Adrenal gland (tissue), 12 donors: ENCODE measurements around the gene TMTC4. TPM values are rescaled to one million over a fixed set of nuclear protein-coding genes. Genes with fewer than 3 reads are reported as not detected.
"Not testable (repeated sequence)": the region's sequence is repeated elsewhere in the genome, so short reads cannot be mapped to it uniquely, and the experiment has no call there.

Source experiments
- DNase-seq, 7 donors: peaks; one replicate each; pipeline ENCODE4 v3.0.0-alpha.2; 2019 to 2020
- H3K27ac ChIP-seq, 5 donors: fragments of 200-600 bp; sonication (generic) in 4 of 5; 1 replicate in 3 of 5; 2 replicates in 2 of 5; pipeline versions ENCODE4 v1.5.1 to v1.8.0; 2016 to 2020; ENCODE audit warnings: mild to moderate bottlenecking in 1 of 5
- H3K27me3 ChIP-seq: fragments of 200-600 bp; 2 replicates; pipeline ENCODE4 v1.8.0; 2021
- H3K36me3 ChIP-seq, 2 donors: fragments of 200-600 bp; replicated peaks in 1 of 2; 1 replicate in 1 of 2; 2 replicates in 1 of 2; pipeline versions ENCODE4 v1.5.1 to v1.8.0; 2018 to 2022
- H3K4me1 ChIP-seq, 2 donors: fragments of 200-600 bp; replicated peaks in 1 of 2; 1 replicate in 1 of 2; 2 replicates in 1 of 2; pipeline versions ENCODE4 v1.5.1 to v1.8.0; 2018 to 2021
- H3K4me3 ChIP-seq, 4 donors: fragments of 200-600 bp; sonication (generic) in 3 of 4; one replicate each; pipeline ENCODE4 v1.5.1; 2016 to 2018
- H3K9me3 ChIP-seq, 3 donors: fragments of 200-600 bp; sonication (generic) in 1 of 3; replicated peaks in 1 of 3; 1 replicate in 2 of 3; 2 replicates in 1 of 3; pipeline versions ENCODE4 v1.5.1 to v1.8.0; 2016 to 2021
- CTCF ChIP-seq, 6 experiments: fragments of 450-650 bp in 4 of 6; fragments of 200-600 bp in 2 of 6; sonication (generic) in 1 of 6; IDR thresholded peaks; 1 replicate in 5 of 6; 2 replicates in 1 of 6; pipeline versions ENCODE4 v1.5.1 to v1.8.0; 2016 to 2021; ENCODE audit warnings: antibody characterized with exemption in 6 of 6, mild to moderate bottlenecking in 2 of 6, moderate library complexity in 1 of 6
- POLR2A ChIP-seq, 2 donors: fragments of 450-650 bp; IDR thresholded peaks; one replicate each; pipeline ENCODE4 v1.6.1; 2017; ENCODE audit warnings: antibody characterized with exemption in 2 of 2, mild to moderate bottlenecking in 2 of 2, moderate library complexity in 1 of 2
- WGBS, 4 donors: extraction: QIAGEN DNeasy Blood & Tissue Kit in 2 of 4; methylation state at CpG; one replicate each; pipeline versions ENCODE4 v1.1.5 to v1.1.7; 2013 to 2017; 5-methylcytosine and 5-hydroxymethylcytosine counted together
- intact Hi-C, 2 donors: fragments of 100-400 bp; cut with DNase I; formaldehyde crosslinking; loops; one replicate each; pipeline versions ENCODE4 v1.14.1 to v1.15.0; 2022 to 2023
- polyA plus RNA-seq, 3 donors: library from polyadenylated mRNA; stranded (reverse); fragments of 200-250 nt in 2 of 3; fragments of 350-450 nt in 1 of 3; fragmentation: Illumina TruSeq in 1 of 3; extraction: RNeasy Lipid Tissue Mini Kit (QIAGEN cat#74804) in 1 of 3; gene quantifications; one replicate each; pipeline ENCODE4 v1.2.3, GENCODE V29; 2013 to 2014
- total RNA-seq, 9 donors: library from RNA; depleted of rRNA in 4 of 9; stranded (reverse); fragments of >200 nt in 4 of 9; fragments of 120-200 nt in 1 of 9; fragmentation: NEBNext Ultra II Directional in 1 of 9; extraction: Animal tissue kit (Norgen Biotek cat#: 25700) in 1 of 9; gene quantifications; one replicate each; pipeline versions ENCODE4 v1.1.0 to v1.2.4, GENCODE V29; 2013 to 2023
- donor health status: healthy with polysubstance abuse.
- donor health status: Bipolar disorder and iron deficiency.
- donor health status: DM: yes; HTN: yes; CAD: no.
- donor health status: DM: no; HTN: no; CAD: no.
- donor health status: DM: no; HTN: no; CAD: no.
- donor health status: DM: yes; HTN: yes; CAD: no.

Gene TMTC4
- total and polyA plus RNA-seq, 12 donors: 3.9 to 14.7 (median 9.4) TPM

- no peaks in the 10 kb centered on the region for H3K4me1 ChIP-seq
- DNase-seq: no peak
- no peak overlapping the region for H3K27ac ChIP-seq
- TF ChIP-seq POLR2A (IDR thresholded peaks at IDR 0.05) (no peak), CTCF (IDR thresholded peaks at IDR 0.05) (no peak)
- H3K27me3 ChIP-seq: no peaks in the 10 kb centered on the region
- no peak overlapping the region for H3K4me3 ChIP-seq
- no peaks in the 10 kb centered on the region for H3K9me3 ChIP-seq
- intact Hi-C loops: loop anchor here in 1 of 2 donors (10.0 kb wide), 1 partner anchor 389 kb away; no protein-coding TSS in a partner anchor
- WGBS, 4 donors: 90 to 98% (median 93%) methylated on average over 7 of the region's 7 CpGs
- no peaks in the 10 kb centered on the region for H3K36me3 ChIP-seq
Measured at GRCh38 chr13:100715604-100716003, 41.0 kb upstream of the TMTC4 start.

- intact Hi-C loops: loop anchor here in 1 of 2 donors (10.0 kb wide), 1 partner anchor 390 kb away; no protein-coding TSS in a partner anchor
- TF ChIP-seq CTCF (IDR thresholded peaks at IDR 0.05): no peak
- TF ChIP-seq POLR2A (IDR thresholded peaks at IDR 0.05): no peak
- no peak overlapping the region for H3K4me3 ChIP-seq
Measured at GRCh38 chr13:100714478-100714877, 39.9 kb upstream of the TMTC4 start.

GRCh38 chr13:100710176-100710575, 35.6 kb upstream of the TMTC4 start:
- 92 to 97% (median 94%) methylated on average over 5 of the region's 5 CpGs for WGBS, 4 donors
- H3K4me3 ChIP-seq: no peak overlapping the region
- no peaks in the 10 kb centered on the region for H3K27me3 ChIP-seq
- intact Hi-C loops: loop anchor here in 1 of 2 donors (10.0 kb wide), 1 partner anchor 395 kb away; no protein-coding TSS in a partner anchor
- no peaks in the 10 kb centered on the region for H3K9me3 ChIP-seq
- TF ChIP-seq CTCF (IDR thresholded peaks at IDR 0.05) (no peak), POLR2A (IDR thresholded peaks at IDR 0.05) (no peak)
- H3K36me3 ChIP-seq: no peaks in the 10 kb centered on the region
- no peaks in the 10 kb centered on the region for H3K4me1 ChIP-seq
- no peak for DNase-seq
- H3K27ac ChIP-seq: no peak overlapping the region

More at GRCh38 chr13:100714478-100714877, 39.9 kb upstream of the TMTC4 start:
- no peak for DNase-seq
- Histone ChIP-seq H3K4me1 (no peaks in the 10 kb centered on the region), H3K27ac (no peak overlapping the region), H3K9me3 (no peaks in the 10 kb centered on the region), H3K36me3 (no peaks in the 10 kb centered on the region), H3K27me3 (no peaks in the 10 kb centered on the region)
- WGBS, 4 donors: 50 to 74% (median 65%) methylated on average over 2 of the region's 2 CpGs

DNA sequence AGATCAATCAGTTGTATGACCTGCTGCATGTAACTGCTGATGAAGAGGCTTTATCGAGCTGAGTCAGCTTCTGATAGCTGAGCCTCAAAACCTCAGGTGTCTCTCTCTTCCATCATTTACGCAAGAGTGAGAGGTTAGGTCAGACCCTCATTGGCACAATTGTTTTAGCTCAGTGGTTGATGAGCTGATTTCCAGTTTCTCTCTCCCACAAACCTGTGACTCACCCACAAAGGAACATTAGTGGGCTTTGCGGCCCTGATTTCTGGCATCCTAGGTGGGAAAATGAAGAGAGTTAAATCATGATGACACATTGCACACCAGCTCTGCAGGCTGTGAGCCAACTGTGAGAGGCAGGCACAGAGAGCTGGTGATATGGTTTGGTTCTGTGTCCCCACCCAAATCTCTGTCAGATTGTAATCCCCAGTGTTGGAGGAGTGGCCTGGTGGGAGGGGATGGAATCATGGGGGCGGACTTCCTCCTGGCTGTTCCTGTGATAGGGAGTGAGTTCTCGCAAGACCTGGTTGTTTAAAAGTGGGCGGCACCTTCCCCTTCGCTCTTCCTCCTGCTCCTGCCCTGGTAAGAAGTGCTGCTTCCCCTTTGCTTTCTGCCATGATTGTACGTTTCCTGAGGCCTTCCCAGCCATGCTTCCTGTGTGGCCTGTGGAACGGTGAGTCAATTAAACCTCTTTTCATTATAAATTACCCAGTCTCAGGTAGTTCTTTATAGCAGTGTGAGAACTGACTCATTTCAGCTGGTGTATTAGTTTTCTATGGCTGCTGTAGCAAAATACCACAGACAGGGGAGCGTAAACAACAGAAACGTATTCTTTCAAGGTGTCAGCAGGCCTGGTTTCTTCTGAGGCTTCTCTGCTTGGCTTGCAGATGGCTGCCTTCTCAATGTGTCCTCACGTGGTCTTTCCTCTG, 33.5 kb upstream of the TMTC4 start:
- H3K4me3 ChIP-seq: no peak overlapping the region
- DNase-seq: no peak
- no peaks in the 10 kb centered on the region for H3K9me3 ChIP-seq
- intact Hi-C loops: no loop called here
- H3K4me1 ChIP-seq: no peaks in the 10 kb centered on the region
- no peaks in the 10 kb centered on the region for H3K27me3 ChIP-seq
- WGBS, 4 donors: 75 to 88% (median 83%) methylated on average over 12 of the region's 12 CpGs
- H3K27ac ChIP-seq: no peak overlapping the region
- TF ChIP-seq CTCF (IDR thresholded peaks at IDR 0.05) (no peak), POLR2A (IDR thresholded peaks at IDR 0.05) (no peak)
- H3K36me3 ChIP-seq: no peaks in the 10 kb centered on the region

- DNase-seq, H3K9me3 ChIP-seq, intact Hi-C loops: not testable (repeated sequence)
Measured at GRCh38 chr13:100698331-100698730, 23.7 kb upstream of the TMTC4 start.

More at GRCh38 chr13:100698331-100698730, 23.7 kb upstream of the TMTC4 start:
- WGBS, 4 donors: 53 to 63% (median 62%) methylated on average over 5 to 9 of the region's 16 CpGs; no CpG with 5 or more reads in 1 of the 4 donors
- not testable (repeated sequence) for H3K27ac ChIP-seq, H3K4me3 ChIP-seq, H3K36me3 ChIP-seq, H3K27me3 ChIP-seq, H3K4me1 ChIP-seq
